IMR-90 (cell line): Measurements from ENCODE around the gene SPATA32. TPM values are rescaled to one million over a fixed set of nuclear protein-coding genes. Genes with fewer than 3 reads are reported as not detected.

Experiments used
- ATAC-seq: fragments of 200-7000 bp; cut with Tn5 transposase; 2 replicates; pipeline ENCODE4 v1.9.1; 2020; ENCODE audit warnings: low read depth, mild to moderate bottlenecking, moderate library complexity
- BruUV-seq: library from RNA; stranded (reverse); fragments of 400-500 nt; replicated peaks from 2 replicates; lab custom pipeline; 2021; lab: Mats Ljungman, UMichigan
- CTCF ChIA-PET: fragments of 300-600 bp; formaldehyde crosslinking; extraction: SDS; loops from one replicate; lab custom pipeline; 2021; ENCODE audit warnings: antibody characterized with exemption; lab: Yijun Ruan, JAX
- POLR2A ChIA-PET: fragments of 300-600 bp; sonication (Branson Sonifier 250); formaldehyde crosslinking; loops from one replicate; lab custom pipeline; 2022; ENCODE audit warnings: antibody characterized with exemption; ENCODE audit not compliant: unreplicated experiment; lab: Charles Lee
- DNase-seq: peaks from one replicate; pipeline ENCODE4 v3.0.0; 2013
- H2AFZ ChIP-seq: replicated peaks from 2 replicates; pipeline ENCODE3; 2013; ENCODE audit warnings: low read length, mild to moderate bottlenecking; ENCODE audit not compliant: poor library complexity
- H2AK5ac ChIP-seq: 2 replicates; pipeline ENCODE4 v1.6.1; 2013; ENCODE audit warnings: low read depth, low read length, inconsistent platforms
- H2AK9ac ChIP-seq: replicated peaks from 2 replicates; pipeline ENCODE3; 2013; ENCODE audit warnings: mild to moderate bottlenecking, low read depth, low read length, moderate library complexity; ENCODE audit not compliant: poor library complexity
- H2BK120ac ChIP-seq: 2 replicates; pipeline ENCODE4 v1.6.1; 2013; ENCODE audit warnings: low read depth, low read length, inconsistent platforms
- H2BK15ac ChIP-seq: 3 replicates; pipeline ENCODE4 v1.6.1; 2013; ENCODE audit warnings: low read depth, low read length, inconsistent platforms
- H2BK20ac ChIP-seq: 2 replicates; pipeline ENCODE4 v1.6.1; 2013; ENCODE audit warnings: low read depth, mild to moderate bottlenecking, inconsistent platforms, low read length, moderate library complexity
- H2BK5ac ChIP-seq: 2 replicates; pipeline ENCODE4 v1.6.1; 2013; ENCODE audit warnings: mild to moderate bottlenecking, low read depth, low read length, inconsistent platforms; ENCODE audit not compliant: poor library complexity, severe bottlenecking
- H3K14ac ChIP-seq: replicated peaks from 2 replicates; pipeline ENCODE4 v1.6.1; 2013; ENCODE audit warnings: low read depth, low read length, inconsistent platforms
- H3K18ac ChIP-seq: 2 replicates; pipeline ENCODE4 v1.6.1; 2013; ENCODE audit warnings: low read depth, low read length, control low read depth
- H3K23ac ChIP-seq: 2 replicates; pipeline ENCODE4 v1.6.1; 2013; ENCODE audit warnings: low read depth, low read length, inconsistent platforms
- H3K27ac ChIP-seq: 2 replicates; pipeline ENCODE4 v1.5.1; 2013; ENCODE audit warnings: mild to moderate bottlenecking, control low read depth, low read length; ENCODE audit not compliant: insufficient read depth
- H3K27me3 ChIP-seq: 2 replicates; pipeline ENCODE4 v1.6.1; 2013; ENCODE audit warnings: low read length; ENCODE audit not compliant: control insufficient read depth, insufficient read depth
- H3K36me3 ChIP-seq: 2 replicates; pipeline ENCODE4 v1.6.1; 2013; ENCODE audit warnings: low read length, mixed read lengths; ENCODE audit not compliant: control insufficient read depth, insufficient read depth
- H3K4ac ChIP-seq: 2 replicates; pipeline ENCODE4 v1.6.1; 2013; ENCODE audit warnings: low read depth, low read length, inconsistent platforms
- H3K4me1 ChIP-seq: 2 replicates; pipeline ENCODE4 v1.6.1; 2013; ENCODE audit warnings: low read length, mixed read lengths; ENCODE audit not compliant: control insufficient read depth, insufficient read depth
- H3K4me2 ChIP-seq: 2 replicates; pipeline ENCODE4 v1.6.1; 2013; ENCODE audit warnings: low read depth, mild to moderate bottlenecking, control low read depth, low read length, moderate library complexity
- H3K4me3 ChIP-seq: 2 replicates; pipeline ENCODE4 v1.5.1; 2013; ENCODE audit warnings: low read depth, mild to moderate bottlenecking, control low read depth, low read length, moderate library complexity; ENCODE audit not compliant: insufficient read depth
- H3K56ac ChIP-seq: 2 replicates; pipeline ENCODE4 v1.6.1; 2013; ENCODE audit warnings: low read length, inconsistent platforms; ENCODE audit not compliant: insufficient read depth; ENCODE audit errors: extremely low read depth
- H3K79me1 ChIP-seq, 2 experiments: 2 replicates each; pipeline ENCODE4 v1.6.1; 2013; ENCODE audit warnings: low read length in 2 of 2, inconsistent platforms in 1 of 2, low read depth in 1 of 2
- H3K9ac ChIP-seq: 2 replicates; pipeline ENCODE4 v1.6.1; 2013; ENCODE audit warnings: low read depth, low read length, control low read depth
- H3K9me1 ChIP-seq: 2 replicates; pipeline ENCODE4 v1.6.1; 2013; ENCODE audit warnings: low read length, inconsistent platforms; ENCODE audit not compliant: insufficient read depth
- H3K9me3 ChIP-seq: 2 replicates; pipeline ENCODE4 v1.6.1; 2013; ENCODE audit warnings: low read length; ENCODE audit not compliant: control insufficient read depth, insufficient read depth
- H4K20me1 ChIP-seq: 2 replicates; pipeline ENCODE4 v1.6.1; 2013; ENCODE audit warnings: low read length, inconsistent platforms; ENCODE audit not compliant: insufficient read depth
- H4K5ac ChIP-seq: 2 replicates; pipeline ENCODE4 v1.6.1; 2013; ENCODE audit warnings: mild to moderate bottlenecking, low read depth, low read length, control low read depth
- H4K8ac ChIP-seq, 2 experiments: 2 replicates each; pipeline ENCODE4 v1.6.1; 2013; ENCODE audit warnings: low read depth in 2 of 2, low read length in 2 of 2, control low read depth in 1 of 2, inconsistent platforms in 1 of 2
- H4K91ac ChIP-seq: 2 replicates; pipeline ENCODE4 v1.6.1; 2013; ENCODE audit warnings: low read depth, low read length, inconsistent platforms; ENCODE audit not compliant: insufficient read depth
- CEBPB ChIP-seq: IDR thresholded peaks from 2 replicates; pipeline ENCODE4 v1.6.1; 2012; ENCODE audit warnings: low read depth, low read length, improper control_type of control experiment
- CHD1 ChIP-seq: IDR thresholded peaks from 2 replicates; pipeline ENCODE4 v1.6.1; 2012; ENCODE audit warnings: low read depth, low read length, improper control_type of control experiment
- FOS ChIP-seq: fragments of 150-350 bp; IDR thresholded peaks from 2 replicates; pipeline ENCODE4 v1.6.1; 2016; ENCODE audit warnings: low read depth, low read length
- MAFK ChIP-seq: IDR thresholded peaks from 2 replicates; pipeline ENCODE4 v1.6.1; 2012; ENCODE audit warnings: low read depth, low read length, improper control_type of control experiment
- MAZ ChIP-seq: IDR thresholded peaks from 2 replicates; pipeline ENCODE4 v1.6.1; 2012; ENCODE audit warnings: low read depth, mild to moderate bottlenecking, low read length, improper control_type of control experiment, moderate library complexity, borderline replicate concordance
- MXI1 ChIP-seq: IDR thresholded peaks from 2 replicates; pipeline ENCODE4 v1.6.1; 2012; ENCODE audit warnings: low read depth, mild to moderate bottlenecking, low read length, moderate library complexity, borderline replicate concordance
- NFE2L2 ChIP-seq: fragments of 150-350 bp; IDR thresholded peaks from 2 replicates; pipeline ENCODE4 v1.6.1; 2016; ENCODE audit warnings: low read depth, mild to moderate bottlenecking, low read length
- POLR2A ChIP-seq: IDR thresholded peaks from 2 replicates; pipeline ENCODE4 v1.6.1; 2012; ENCODE audit warnings: mild to moderate bottlenecking, low read depth, low read length
- RCOR1 ChIP-seq: IDR thresholded peaks from 2 replicates; pipeline ENCODE4 v1.6.1; 2012; ENCODE audit warnings: mild to moderate bottlenecking, low read length, improper control_type of control experiment; ENCODE audit not compliant: insufficient replicate concordance
- RFX5 ChIP-seq: IDR thresholded peaks from 2 replicates; pipeline ENCODE4 v1.8.0; 2012; ENCODE audit warnings: low read depth, mild to moderate bottlenecking, low read length, moderate library complexity
- SMC3 ChIP-seq: fragments of 150-350 bp; IDR thresholded peaks from 2 replicates; pipeline ENCODE4 v1.6.1; 2016; ENCODE audit warnings: low read depth, mild to moderate bottlenecking, antibody characterized with exemption, low read length, moderate library complexity
- WGBS, 2 experiments: methylation state at CpG; one replicate each; pipeline versions ENCODE4 v1.1.5 to v1.1.7; 2013; ENCODE audit warnings: missing lambda C conversion rate in 2 of 2; ENCODE audit not compliant: insufficient read length in 1 of 2; ENCODE audit errors: extremely low coverage in 2 of 2; 5-methylcytosine and 5-hydroxymethylcytosine counted together
- dilution Hi-C: fragments of 300-500 bp; cut with HindIII; formaldehyde crosslinking; loops from one replicate; pipeline ENCODE4 v1.14.3; 2018; ENCODE audit warnings: low sequenced_read_pairs; ENCODE audit not compliant: unreplicated experiment
- in situ Hi-C: fragments of 300-500 bp; cut with MboI; formaldehyde crosslinking; loops from 3 replicates; pipeline ENCODE4 v1.14.3; 2019; ENCODE audit warnings: low sequenced_read_pairs, inconsistent platforms, mixed read lengths
- intact Hi-C: fragments of 100-400 bp; cut with micrococcal nuclease; formaldehyde crosslinking; loops from 2 replicates; pipeline ENCODE4 v1.10.0; 2022
- polyA plus RNA-seq, 3 experiments: library from polyadenylated mRNA; depleted of rRNA; stranded (reverse); fragments of >200 nt; gene quantifications; 2 replicates each; pipeline ENCODE4 v1.2.3, GENCODE V29; 2012; ENCODE audit warnings: low replicate concordance in 1 of 3
- total RNA-seq: library from RNA; depleted of rRNA; stranded (reverse); fragments of >200 nt; gene quantifications from 2 replicates; pipeline ENCODE4 v1.2.3, GENCODE V29; 2012
- TF ChIP-seq, protein P1 (sequence below): fragments of 150-350 bp; IDR thresholded peaks from 2 replicates; pipeline ENCODE4 v1.6.1; 2016; ENCODE audit warnings: low read depth, mild to moderate bottlenecking, low read length, moderate library complexity, borderline replicate concordance
- TF ChIP-seq, protein P2 (sequence below): fragments of 150-350 bp; IDR thresholded peaks from 2 replicates; pipeline ENCODE4 v1.6.1; 2017; ENCODE audit warnings: mild to moderate bottlenecking, antibody characterized with exemption, low read length, low read depth

SPATA32 gene
- total and polyA plus RNA-seq, 2 of the 4 experiments (the other 2 are of a cell fraction): 0.18 TPM; not detected in 1

DNA sequence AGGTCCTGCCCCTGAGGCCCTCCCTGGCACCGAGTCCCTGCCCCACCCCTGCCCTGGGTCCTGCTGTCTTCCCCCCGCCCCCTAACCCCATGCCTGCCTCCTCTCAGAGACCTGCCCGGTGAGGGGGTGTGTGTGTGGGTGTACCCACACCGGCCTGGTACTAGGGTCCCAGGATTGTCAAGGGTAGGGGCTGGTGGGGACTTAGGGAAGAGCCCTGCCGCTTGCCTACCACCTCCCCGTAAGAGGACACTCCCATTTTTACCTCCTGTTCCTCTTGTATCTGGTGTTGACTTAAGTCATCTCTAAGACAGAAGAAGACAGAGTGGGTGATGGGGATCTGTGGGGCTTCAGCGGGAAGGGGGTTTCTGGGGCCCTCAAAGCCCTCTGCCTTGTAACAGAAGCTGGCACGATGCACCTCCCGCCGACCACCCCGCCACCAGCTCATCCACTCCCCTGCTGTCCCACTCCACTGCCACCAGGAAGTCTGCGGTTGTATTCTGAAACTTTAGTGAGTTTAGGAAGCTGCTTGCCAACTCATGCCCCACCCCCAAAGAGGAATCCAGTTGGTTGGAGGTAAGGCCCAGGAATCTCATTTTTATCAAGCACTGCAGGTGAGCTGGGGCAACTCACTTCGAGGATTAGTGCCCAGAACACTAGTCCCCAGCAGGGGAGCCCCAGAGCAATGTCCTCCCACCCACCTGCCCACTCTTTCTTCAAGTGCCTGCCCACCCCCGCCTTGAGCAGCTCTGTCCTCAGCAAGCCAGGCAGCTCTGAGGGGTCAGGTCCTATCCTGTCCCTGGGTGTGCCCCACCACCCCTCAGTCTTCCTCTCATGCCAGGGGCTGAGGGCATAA, 5.6 kb downstream of the SPATA32 start (continued):
- no peak for TF ChIP-seq SMC3

DNA sequence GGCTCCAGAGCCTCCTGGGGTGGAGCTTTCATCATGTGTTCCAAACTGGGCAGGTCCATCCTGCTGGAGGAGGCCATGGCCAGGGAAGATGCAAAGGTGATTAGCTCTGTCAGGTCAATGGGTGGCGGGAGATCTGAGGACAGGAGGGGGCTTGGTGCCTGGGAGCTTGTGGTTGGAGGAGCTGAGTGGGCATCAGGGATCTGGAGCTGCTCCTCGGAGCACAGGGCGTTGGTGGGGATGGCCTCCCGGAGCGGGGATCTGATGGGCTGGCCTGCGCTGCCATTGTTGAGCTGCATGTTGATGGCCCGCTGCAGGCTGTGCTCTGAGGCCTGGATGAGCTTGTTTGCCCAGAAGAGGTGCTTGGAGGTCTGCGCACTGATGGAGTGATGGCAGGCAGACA, 6.5 kb downstream of the SPATA32 start:
- no peak overlapping the region for H2BK15ac ChIP-seq
- H3K36me3 ChIP-seq: no peaks in the 10 kb centered on the region
- TF ChIP-seq MAFK: no peak
- TF ChIP-seq, protein P1, sequence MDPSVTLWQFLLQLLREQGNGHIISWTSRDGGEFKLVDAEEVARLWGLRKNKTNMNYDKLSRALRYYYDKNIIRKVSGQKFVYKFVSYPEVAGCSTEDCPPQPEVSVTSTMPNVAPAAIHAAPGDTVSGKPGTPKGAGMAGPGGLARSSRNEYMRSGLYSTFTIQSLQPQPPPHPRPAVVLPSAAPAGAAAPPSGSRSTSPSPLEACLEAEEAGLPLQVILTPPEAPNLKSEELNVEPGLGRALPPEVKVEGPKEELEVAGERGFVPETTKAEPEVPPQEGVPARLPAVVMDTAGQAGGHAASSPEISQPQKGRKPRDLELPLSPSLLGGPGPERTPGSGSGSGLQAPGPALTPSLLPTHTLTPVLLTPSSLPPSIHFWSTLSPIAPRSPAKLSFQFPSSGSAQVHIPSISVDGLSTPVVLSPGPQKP: no peak
- no peak for TF ChIP-seq SMC3
- no peak for TF ChIP-seq FOS
- TF ChIP-seq CHD1: no peak
- TF ChIP-seq, protein P2, sequence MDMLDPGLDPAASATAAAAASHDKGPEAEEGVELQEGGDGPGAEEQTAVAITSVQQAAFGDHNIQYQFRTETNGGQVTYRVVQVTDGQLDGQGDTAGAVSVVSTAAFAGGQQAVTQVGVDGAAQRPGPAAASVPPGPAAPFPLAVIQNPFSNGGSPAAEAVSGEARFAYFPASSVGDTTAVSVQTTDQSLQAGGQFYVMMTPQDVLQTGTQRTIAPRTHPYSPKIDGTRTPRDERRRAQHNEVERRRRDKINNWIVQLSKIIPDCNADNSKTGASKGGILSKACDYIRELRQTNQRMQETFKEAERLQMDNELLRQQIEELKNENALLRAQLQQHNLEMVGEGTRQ: no peak
- no peak for TF ChIP-seq RCOR1
- TF ChIP-seq MXI1: no peak
- no peak for TF ChIP-seq RFX5
- TF ChIP-seq NFE2L2: no peak
- TF ChIP-seq MAZ: no peak
- TF ChIP-seq POLR2A: no peak
- no peak for TF ChIP-seq CEBPB
- H2BK120ac ChIP-seq: no peak overlapping the region
- H3K18ac ChIP-seq: no peak overlapping the region
- H2AFZ ChIP-seq: no peak overlapping the region
- 80% methylated on average over 2 of the region's 8 CpGs; no CpG with 5 or more reads in 1 of the 2 experiments for WGBS, 2 experiments
- H3K27me3 ChIP-seq: no peaks in the 10 kb centered on the region
- no peak overlapping the region for H3K14ac ChIP-seq
- H3K4me3 ChIP-seq: no peak overlapping the region
- no peak overlapping the region for H3K56ac ChIP-seq
- dilution Hi-C loops (no loop called here), intact Hi-C loops (no loop called here), in situ Hi-C loops (no loop called here)
- no peak for DNase-seq
- H4K5ac ChIP-seq: no peak overlapping the region
- H2BK5ac ChIP-seq: no peak overlapping the region
- H3K4me2 ChIP-seq: no peak overlapping the region
- H2BK20ac ChIP-seq: no peak overlapping the region
- no peaks in the 10 kb centered on the region for H3K9me1 ChIP-seq
- ChIA-PET CTCF (no interaction called here), POLR2A (no interaction called here)
- no peaks in the 10 kb centered on the region for H3K9me3 ChIP-seq
- H3K4ac ChIP-seq: no peak overlapping the region
- H2AK5ac ChIP-seq: no peak overlapping the region
- H4K20me1 ChIP-seq: no peaks in the 10 kb centered on the region
- H3K4me1 ChIP-seq: no peaks in the 10 kb centered on the region
- no peak overlapping the region for H3K27ac ChIP-seq
- no peak overlapping the region for H4K8ac ChIP-seq
- no TSS peak for BruUV-seq
- no peak for ATAC-seq
- H2AK9ac ChIP-seq: no peak overlapping the region
- H3K79me1 ChIP-seq: no peaks in the 10 kb centered on the region
- H3K9ac ChIP-seq: no peak overlapping the region
- no peak overlapping the region for H4K91ac ChIP-seq
- H3K23ac ChIP-seq: no peak overlapping the region
